Measurements from ENCODE around the gene EHBP1L1.

DNA sequence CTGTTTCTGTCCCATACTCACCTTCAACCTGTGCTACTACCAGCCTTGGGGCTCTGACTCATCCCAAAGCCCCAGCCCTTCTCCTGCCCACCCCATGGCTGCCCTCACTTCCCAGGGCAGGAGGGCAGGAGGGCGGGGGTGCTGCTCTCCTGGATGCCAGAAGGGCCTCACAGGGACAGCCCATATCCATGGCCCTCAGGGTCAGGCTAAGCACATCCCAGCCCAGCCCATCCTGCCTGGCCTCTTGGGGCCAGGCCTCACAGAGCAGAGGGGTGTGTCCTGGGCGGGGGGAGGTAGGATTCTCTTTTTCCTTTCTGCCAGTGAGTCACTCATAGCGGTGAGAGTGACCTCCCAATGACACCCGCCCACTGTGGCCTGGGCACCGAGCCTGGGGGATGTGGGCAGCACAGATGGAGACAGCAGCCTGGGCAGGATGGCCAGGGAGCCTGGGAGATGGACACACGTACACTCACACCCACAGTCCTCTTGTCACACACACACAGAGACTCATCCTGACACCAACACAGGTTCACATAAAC, 20.1 kb upstream of the EHBP1L1 start:
- TF ChIP-seq EZH2 (IDR thresholded peaks at IDR 0.05) (no peak), POLR2AphosphoS5 (IDR thresholded peaks at IDR 0.05; ENCODE audit: borderline replicate concordance, low read depth, low read length) (no peak), FOXP2 (optimal IDR thresholded peaks at IDR 0.05; ENCODE audit: control extremely low read depth, extremely low read length, insufficient read depth) (no peak)
